Measurements from ENCODE around the gene PARP16. TPM values are rescaled to one million over a fixed set of nuclear protein-coding genes. Genes with fewer than 3 reads are reported as not detected.

Gene PARP16
- total and polyA plus RNA-seq, 9 of the 15 experiments (the other 6 are each of a cell fraction or from before 2014, with no cell fraction given): 3.0 to 9.9 (median 5.8) TPM

GRCh38 chr15:65246026-65246714 is 40.5 kb downstream of the PARP16 start (continued):
- no peak for TF ChIP-seq ZNF609 (CRISPR knock-in tag; IDR thresholded peaks at IDR 0.05; ENCODE audit: borderline replicate concordance)
- TF ChIP-seq ARID3A (IDR thresholded peaks at IDR 0.05; ENCODE audit: borderline replicate concordance, low read depth, low read length): no peak
- no peak for TF ChIP-seq MAFG (tag; conservative IDR thresholded peaks at IDR 0.05)

Data from K562 (cell line).